ENCODE results near the gene RBM18.

The RBM18 gene

DNA sequence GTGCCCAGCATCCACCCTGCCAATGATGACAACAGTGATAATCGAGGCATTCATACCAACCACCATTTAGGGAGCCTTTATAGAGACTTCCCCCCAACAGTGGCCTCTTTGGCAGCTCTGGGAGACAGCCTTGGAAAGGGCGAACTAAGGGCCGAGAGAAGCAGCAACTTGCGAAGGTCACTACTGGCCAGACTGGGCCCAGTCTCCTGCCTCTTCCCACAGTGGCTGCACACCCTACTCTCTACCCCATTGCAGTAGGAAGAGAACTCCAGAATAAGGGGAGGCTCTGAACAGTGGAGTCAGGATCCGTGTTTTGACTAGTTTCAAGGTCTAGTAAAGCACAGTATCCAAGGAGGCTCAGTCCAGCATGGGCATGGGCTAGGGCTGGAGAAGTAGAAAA is 41.2 kb downstream of the RBM18 start:
- Histone ChIP-seq H3K4me1 (ENCODE audit: insufficient read depth, low read length, severe bottlenecking) (no peaks in the 10 kb centered on the region), H3K27me3 (ENCODE audit: insufficient read depth, low read length) (peaks cover 7% of the 10 kb centered on the region; the same call in 1 of the 2 replicates), H3K79me2 (ENCODE audit: insufficient read depth, low read length) (no peaks in the 10 kb centered on the region), H3K36me3 (ENCODE audit: insufficient read depth, low read length) (no peaks in the 10 kb centered on the region), H3K4me2 (ENCODE audit: low read length) (no peak overlapping the region), H3K9me3 (ENCODE audit: low read length) (no peaks in the 10 kb centered on the region), H3K4me3 (ENCODE audit: low read depth, low read length, poor library complexity, severe bottlenecking) (no peak overlapping the region), H4K20me1 (ENCODE audit: insufficient read depth, low read length) (no peaks in the 10 kb centered on the region), H3K9ac (ENCODE audit: low read length) (no peak overlapping the region), H3F3A (ENCODE audit: insufficient read depth, low read length) (no peaks in the 10 kb centered on the region), H3K9me2 (ENCODE audit: low read depth, low read length) (no peaks in the 10 kb centered on the region), H2AFZ (ENCODE audit: low read length) (no peak overlapping the region), H3K27ac (ENCODE audit: low read depth, low read length, poor library complexity, severe bottlenecking) (no peak overlapping the region)
- TF ChIP-seq, protein P1, sequence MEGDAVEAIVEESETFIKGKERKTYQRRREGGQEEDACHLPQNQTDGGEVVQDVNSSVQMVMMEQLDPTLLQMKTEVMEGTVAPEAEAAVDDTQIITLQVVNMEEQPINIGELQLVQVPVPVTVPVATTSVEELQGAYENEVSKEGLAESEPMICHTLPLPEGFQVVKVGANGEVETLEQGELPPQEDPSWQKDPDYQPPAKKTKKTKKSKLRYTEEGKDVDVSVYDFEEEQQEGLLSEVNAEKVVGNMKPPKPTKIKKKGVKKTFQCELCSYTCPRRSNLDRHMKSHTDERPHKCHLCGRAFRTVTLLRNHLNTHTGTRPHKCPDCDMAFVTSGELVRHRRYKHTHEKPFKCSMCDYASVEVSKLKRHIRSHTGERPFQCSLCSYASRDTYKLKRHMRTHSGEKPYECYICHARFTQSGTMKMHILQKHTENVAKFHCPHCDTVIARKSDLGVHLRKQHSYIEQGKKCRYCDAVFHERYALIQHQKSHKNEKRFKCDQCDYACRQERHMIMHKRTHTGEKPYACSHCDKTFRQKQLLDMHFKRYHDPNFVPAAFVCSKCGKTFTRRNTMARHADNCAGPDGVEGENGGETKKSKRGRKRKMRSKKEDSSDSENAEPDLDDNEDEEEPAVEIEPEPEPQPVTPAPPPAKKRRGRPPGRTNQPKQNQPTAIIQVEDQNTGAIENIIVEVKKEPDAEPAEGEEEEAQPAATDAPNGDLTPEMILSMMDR (IDR thresholded peaks at IDR 0.05; ENCODE audit: low read length): no peak
- TF ChIP-seq EZH2 (IDR thresholded peaks at IDR 0.05; ENCODE audit: borderline replicate concordance, low read length): no peak

DNA sequence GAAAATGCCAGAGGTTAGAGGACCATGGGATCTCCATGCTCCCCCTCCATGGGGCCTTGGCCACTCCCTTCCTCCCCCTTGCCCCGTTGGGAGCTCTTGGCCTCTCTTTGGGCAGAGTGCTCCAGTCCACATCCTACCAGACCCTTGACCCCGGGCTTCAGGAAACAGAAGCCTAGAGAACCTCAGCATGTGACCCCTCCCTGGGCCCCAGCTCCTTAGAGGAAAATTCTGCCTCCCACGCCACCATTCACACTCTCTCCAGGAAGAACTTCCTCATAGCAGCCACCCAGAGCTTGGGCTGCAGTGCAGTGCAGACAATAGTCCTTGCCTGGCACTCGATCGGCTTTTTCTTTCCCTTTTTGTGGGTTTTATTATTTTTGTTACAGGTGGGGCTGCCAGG is 41.8 kb downstream of the RBM18 start:
- H3K27me3 ChIP-seq (ENCODE audit: insufficient read depth, low read length): peaks cover 7% of the 10 kb centered on the region; the same call in 1 of the 2 replicates

DNA sequence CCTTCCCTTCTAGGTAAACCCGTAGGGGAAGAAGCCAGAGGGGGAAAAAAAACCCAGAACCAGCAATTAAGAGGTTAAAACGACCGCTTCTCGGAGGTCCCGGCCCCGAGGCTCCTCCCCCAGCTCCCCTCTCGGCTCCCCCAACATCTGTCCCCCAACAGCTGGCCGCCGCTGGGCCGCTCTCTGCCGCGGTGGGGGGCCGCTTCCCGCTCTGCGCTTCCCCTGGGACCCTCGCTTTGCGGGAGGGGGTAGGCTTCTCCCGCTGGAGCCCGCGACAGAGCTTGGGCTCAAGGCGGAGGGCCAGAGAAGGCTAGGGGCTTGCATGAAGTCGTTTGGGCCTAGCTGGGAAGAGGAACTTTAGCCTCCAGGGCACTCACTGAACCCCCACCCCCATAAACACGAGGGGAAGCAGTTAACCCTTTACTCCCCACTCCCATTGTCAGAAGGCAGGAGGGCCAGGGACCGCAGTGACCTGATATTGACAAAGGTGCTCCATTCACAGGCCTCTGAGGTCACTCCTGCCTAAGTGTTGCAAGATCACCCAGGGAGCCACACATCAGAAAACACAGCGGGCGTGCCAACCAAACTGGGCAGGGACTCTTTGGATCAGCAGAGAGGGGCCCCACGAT is 43.3 kb downstream of the RBM18 start:
- H3K79me2 ChIP-seq (ENCODE audit: insufficient read depth, low read length): no peaks in the 10 kb centered on the region
- H3K4me3 ChIP-seq (ENCODE audit: low read depth, low read length, poor library complexity, severe bottlenecking): no peak overlapping the region
- H3K9me2 ChIP-seq (ENCODE audit: low read depth, low read length): no peaks in the 10 kb centered on the region
- peaks cover 7% of the 10 kb centered on the region; the same call in 1 of the 2 replicates for H3K27me3 ChIP-seq (ENCODE audit: insufficient read depth, low read length)
- no peaks in the 10 kb centered on the region for H3K36me3 ChIP-seq (ENCODE audit: insufficient read depth, low read length)
- H3K27ac ChIP-seq (ENCODE audit: low read depth, low read length, poor library complexity, severe bottlenecking): no peak overlapping the region
- TF ChIP-seq, protein P1 (IDR thresholded peaks at IDR 0.05; ENCODE audit: low read length): no peak
- TF ChIP-seq EZH2 (IDR thresholded peaks at IDR 0.05; ENCODE audit: borderline replicate concordance, low read length): no peak
- no peaks in the 10 kb centered on the region for H3F3A ChIP-seq (ENCODE audit: insufficient read depth, low read length)
- H2AFZ ChIP-seq (ENCODE audit: low read length): no peak overlapping the region
- H3K4me1 ChIP-seq (ENCODE audit: insufficient read depth, low read length, severe bottlenecking): no peaks in the 10 kb centered on the region
- H3K4me2 ChIP-seq (ENCODE audit: low read length): no peak overlapping the region
- no peaks in the 10 kb centered on the region for H3K9me3 ChIP-seq (ENCODE audit: low read length)
- no peaks in the 10 kb centered on the region for H4K20me1 ChIP-seq (ENCODE audit: insufficient read depth, low read length)
- H3K9ac ChIP-seq (ENCODE audit: low read length): no peak overlapping the region

More for the DNA sequence above, 41.8 kb downstream of the RBM18 start:
- no peaks in the 10 kb centered on the region for H4K20me1 ChIP-seq (ENCODE audit: insufficient read depth, low read length)
- H3K79me2 ChIP-seq (ENCODE audit: insufficient read depth, low read length): no peaks in the 10 kb centered on the region
- H3K9ac ChIP-seq (ENCODE audit: low read length): no peak overlapping the region
- no peaks in the 10 kb centered on the region for H3K9me2 ChIP-seq (ENCODE audit: low read depth, low read length)
- no peak overlapping the region for H3K4me3 ChIP-seq (ENCODE audit: low read depth, low read length, poor library complexity, severe bottlenecking)
- no peaks in the 10 kb centered on the region for H3K9me3 ChIP-seq (ENCODE audit: low read length)
- H3F3A ChIP-seq (ENCODE audit: insufficient read depth, low read length): no peaks in the 10 kb centered on the region
- H2AFZ ChIP-seq (ENCODE audit: low read length): no peak overlapping the region
- no peak for TF ChIP-seq EZH2 (IDR thresholded peaks at IDR 0.05; ENCODE audit: borderline replicate concordance, low read length)
- TF ChIP-seq, protein P1 (IDR thresholded peaks at IDR 0.05; ENCODE audit: low read length): no peak
- no peak overlapping the region for H3K4me2 ChIP-seq (ENCODE audit: low read length)
- H3K4me1 ChIP-seq (ENCODE audit: insufficient read depth, low read length, severe bottlenecking): no peaks in the 10 kb centered on the region
- H3K36me3 ChIP-seq (ENCODE audit: insufficient read depth, low read length): no peaks in the 10 kb centered on the region
- no peak overlapping the region for H3K27ac ChIP-seq (ENCODE audit: low read depth, low read length, poor library complexity, severe bottlenecking)
